ENCODE results near the gene RDH11. TPM values are rescaled to one million over a fixed set of nuclear protein-coding genes. Genes with fewer than 3 reads are reported as not detected.

RDH11 gene
- total RNA-seq, 1 experiment from 2014 or later = 54.6 TPM

DNA sequence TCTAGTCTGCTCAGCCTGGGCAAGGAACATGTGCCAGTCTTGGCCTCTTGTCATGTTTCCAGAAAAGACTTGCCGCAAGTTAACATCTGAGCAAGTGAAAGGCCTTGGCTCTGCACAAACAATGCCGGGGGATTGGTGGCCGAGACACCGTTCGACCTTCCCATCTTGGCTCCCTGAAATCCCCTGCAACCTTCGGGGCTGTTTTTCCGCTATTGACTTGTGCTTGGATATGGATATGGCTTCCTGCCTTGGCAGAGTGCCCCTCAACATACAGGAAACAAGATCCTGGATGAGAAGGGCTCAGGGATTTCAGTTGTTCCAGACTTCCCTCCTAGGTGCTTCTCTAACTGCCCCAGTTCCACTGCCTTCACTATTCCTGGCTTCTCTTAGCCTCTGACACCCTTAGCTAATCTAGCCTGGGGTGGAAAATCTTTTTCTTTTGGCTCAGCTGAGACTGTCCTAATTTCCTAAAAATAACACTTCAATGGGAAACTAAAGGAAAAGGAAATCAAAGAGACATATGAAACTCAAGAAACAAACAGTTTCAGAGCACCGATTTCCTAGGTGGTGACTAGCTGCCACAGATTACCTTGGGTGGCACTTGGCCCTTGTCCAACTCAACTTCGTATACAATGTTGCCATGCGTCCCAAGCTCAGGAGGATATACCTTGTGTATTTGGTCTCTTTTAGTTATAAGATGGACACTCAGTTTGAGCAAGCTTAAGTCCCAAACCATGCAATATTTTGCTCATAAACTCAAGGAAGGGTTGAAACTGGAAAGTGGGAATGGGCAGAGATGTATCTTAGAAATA, 40.0 kb upstream of the RDH11 start:
- BruUV-seq (replicated peaks) = no TSS peak
- DNase-seq (ENCODE audit: low read depth, low spot score) (no peak), ATAC-seq (no peak)
- H3K36me3 ChIP-seq (ENCODE audit: control insufficient read depth in 1 of 2, insufficient read depth in 2 of 2, low read length in 2 of 2) = no peaks in the 10 kb centered on the region
- H3K9ac ChIP-seq (ENCODE audit: low read length) = no peak overlapping the region
- no peak overlapping the region for H2AFZ ChIP-seq (ENCODE audit: low read depth, low read length, poor library complexity, severe bottlenecking)
- H3K27me3 ChIP-seq (ENCODE audit: insufficient read depth, low read length) = no peaks in the 10 kb centered on the region
- no peak overlapping the region for H3K4me3 ChIP-seq (replicated peaks in 1 of 2; ENCODE audit: low read depth in 1 of 2, low read length in 2 of 2)
- no peaks in the 10 kb centered on the region for H4K20me1 ChIP-seq (ENCODE audit: insufficient read depth)
- ChIA-PET RAD21 (ENCODE audit: low non-redundant PET in 1 of 2, low total read pairs in 2 of 2, uncharacterized antibody in 2 of 2, unreplicated experiment in 2 of 2) (no interaction called here), POLR2A (no interaction called here), CTCF (no interaction called here)
- intact Hi-C loops (cut with micrococcal nuclease) = no loop called here
- H3K4me1 ChIP-seq (ENCODE audit: control insufficient read depth in 1 of 2, insufficient read depth in 2 of 2, low read length in 2 of 2) = peaks cover 0 to 11% of the 10 kb centered on the region in 2 experiments; a peak in 2 of 4 replicates
- TF ChIP-seq FOSL1 (IDR thresholded peaks at IDR 0.05; ENCODE audit: low read depth) (no peak), YY1 (IDR thresholded peaks at IDR 0.05; ENCODE audit: extremely low read depth, insufficient replicate concordance, low read depth, low read length) (no peak)
- TF ChIP-seq, protein P1, sequence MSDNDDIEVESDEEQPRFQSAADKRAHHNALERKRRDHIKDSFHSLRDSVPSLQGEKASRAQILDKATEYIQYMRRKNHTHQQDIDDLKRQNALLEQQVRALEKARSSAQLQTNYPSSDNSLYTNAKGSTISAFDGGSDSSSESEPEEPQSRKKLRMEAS (IDR thresholded peaks at IDR 0.05) = no peak
- H3K27ac ChIP-seq (ENCODE audit: low read depth, low read length) = no peak overlapping the region
- H3K79me2 ChIP-seq (ENCODE audit: insufficient read depth, low read length) = no peaks in the 10 kb centered on the region
- H3K9me3 ChIP-seq (ENCODE audit: control insufficient read depth in 1 of 2, insufficient read depth in 1 of 2, low read depth in 1 of 2, low read length in 2 of 2) = no peaks in the 10 kb centered on the region
- no peak overlapping the region for H3K4me2 ChIP-seq (ENCODE audit: low read length)
- no peaks in the 10 kb centered on the region for H3K9me2 ChIP-seq (ENCODE audit: insufficient read depth)

DNA sequence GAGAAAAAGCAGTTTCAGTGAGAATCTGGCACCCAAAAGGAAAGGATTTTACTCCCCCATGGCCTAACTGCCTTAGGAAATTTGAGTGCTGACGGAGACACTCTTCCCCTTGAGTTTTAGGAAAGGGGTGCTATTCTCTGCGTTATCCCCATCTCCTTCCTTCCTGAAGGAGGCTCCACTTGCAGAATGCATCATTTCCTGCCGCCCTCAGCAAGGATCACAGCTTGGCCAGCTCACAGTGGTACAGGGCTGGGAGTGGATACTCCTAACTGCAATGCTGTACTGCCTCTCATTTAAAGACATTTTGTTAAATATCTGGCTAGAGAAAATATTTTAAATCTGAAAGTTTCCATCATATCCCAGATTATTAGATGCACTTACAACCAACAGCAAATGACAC, 39.1 kb upstream of the RDH11 start:
- Histone ChIP-seq H2AFZ (ENCODE audit: low read depth, low read length, poor library complexity, severe bottlenecking) (no peak overlapping the region), H3K4me1 (ENCODE audit: control insufficient read depth in 1 of 2, insufficient read depth in 2 of 2, low read length in 2 of 2) (peaks cover 0 to 11% of the 10 kb centered on the region in 2 experiments; a peak in 2 of 4 replicates), H3K79me2 (ENCODE audit: insufficient read depth, low read length) (no peaks in the 10 kb centered on the region), H4K20me1 (ENCODE audit: insufficient read depth) (no peaks in the 10 kb centered on the region), H3K27me3 (ENCODE audit: insufficient read depth, low read length) (no peaks in the 10 kb centered on the region), H3K9me3 (ENCODE audit: control insufficient read depth in 1 of 2, insufficient read depth in 1 of 2, low read depth in 1 of 2, low read length in 2 of 2) (no peaks in the 10 kb centered on the region), H3K4me2 (ENCODE audit: low read length) (no peak overlapping the region), H3K36me3 (ENCODE audit: control insufficient read depth in 1 of 2, insufficient read depth in 2 of 2, low read length in 2 of 2) (no peaks in the 10 kb centered on the region), H3K27ac (ENCODE audit: low read depth, low read length) (no peak overlapping the region), H3K9me2 (ENCODE audit: insufficient read depth) (no peaks in the 10 kb centered on the region), H3K4me3 (replicated peaks in 1 of 2; ENCODE audit: low read depth in 1 of 2, low read length in 2 of 2) (no peak overlapping the region), H3K9ac (ENCODE audit: low read length) (no peak overlapping the region)
- no peak for DNase-seq (ENCODE audit: low read depth, low spot score)
- intact Hi-C loops (cut with micrococcal nuclease) = no loop called here
- peak; percentile 60 for ATAC-seq
- TF ChIP-seq ZNF274 (IDR thresholded peaks at IDR 0.05; ENCODE audit: low read depth, low read length) (no peak), EZH2phosphoT487 (IDR thresholded peaks at IDR 0.05; ENCODE audit: borderline replicate concordance) (no peak), ELF1 (IDR thresholded peaks at IDR 0.05; ENCODE audit: borderline replicate concordance, low read depth) (no peak), SP1 (IDR thresholded peaks at IDR 0.05; ENCODE audit: low read depth) (no peak), POLR2A (IDR thresholded peaks at IDR 0.05; ENCODE audit: borderline replicate concordance, extremely low read depth, insufficient read depth, insufficient read length) (no peak), SIN3A (IDR thresholded peaks at IDR 0.05; ENCODE audit: low read depth) (no peak)
- ChIA-PET POLR2A (no interaction called here), RAD21 (ENCODE audit: low non-redundant PET in 1 of 2, low total read pairs in 2 of 2, uncharacterized antibody in 2 of 2, unreplicated experiment in 2 of 2) (no interaction called here), CTCF (no interaction called here)
- no TSS peak for BruUV-seq (replicated peaks)
